ENCODE data around the gene TNFAIP8L2.
A peak's percentile ranks its signal among the peaks of the same experiment; 100 is the strongest.

The TNFAIP8L2 gene

GRCh38 chr1:151156515-151156819 lies at the start of gene TNFAIP8L2:
Gene TNFAIP8L2 (plus strand): TSS chr1:151156649. CDS start chr1:151158698, 2,049 bp downstream.
- peak in 2 of 4 experiments; percentile 67 to 80 for DNase-seq (ENCODE audit: low read depth in 4 of 4, low spot score in 1 of 4)

- DNase-seq (ENCODE audit: low read depth in 4 of 4, low spot score in 1 of 4): no peak
Measured at GRCh38 chr1:151106894-151107293, 49.6 kb upstream of the TNFAIP8L2 start.

GRCh38 chr1:151108331-151108730 lies 48.1 kb upstream of the TNFAIP8L2 start:
- DNase-seq (ENCODE audit: low read depth in 4 of 4, low spot score in 1 of 4): no peak

GRCh38 chr1:151113877-151114276 lies 42.6 kb upstream of the TNFAIP8L2 start:
- no peak for DNase-seq (ENCODE audit: low read depth in 4 of 4, low spot score in 1 of 4)

GRCh38 chr1:151124763-151125403 lies 31.6 kb upstream of the TNFAIP8L2 start:
- DNase-seq (ENCODE audit: low read depth in 4 of 4, low spot score in 1 of 4): no peak

GRCh38 chr1:151128800-151129199 lies 27.6 kb upstream of the TNFAIP8L2 start:
- DNase-seq (ENCODE audit: low read depth in 4 of 4, low spot score in 1 of 4): no peak

GRCh38 chr1:151130987-151131586 lies 25.4 kb upstream of the TNFAIP8L2 start:
- DNase-seq (ENCODE audit: low read depth in 4 of 4, low spot score in 1 of 4): peak; percentile 45 to 78 (median 63)

GRCh38 chr1:151131701-151132334 lies 24.6 kb upstream of the TNFAIP8L2 start:
- DNase-seq (ENCODE audit: low read depth in 4 of 4, low spot score in 1 of 4): no peak

- no peak for DNase-seq (ENCODE audit: low read depth in 4 of 4, low spot score in 1 of 4)
Measured at GRCh38 chr1:151132335-151133017, 24.0 kb upstream of the TNFAIP8L2 start.

GRCh38 chr1:151133018-151133806 lies 23.2 kb upstream of the TNFAIP8L2 start:
- no peak for DNase-seq (ENCODE audit: low read depth in 4 of 4, low spot score in 1 of 4)

GRCh38 chr1:151134396-151134795 lies 22.1 kb upstream of the TNFAIP8L2 start:
- no peak for DNase-seq (ENCODE audit: low read depth in 4 of 4, low spot score in 1 of 4)

- no peak for DNase-seq (ENCODE audit: low read depth in 4 of 4, low spot score in 1 of 4)
Measured at GRCh38 chr1:151134991-151135390, 21.5 kb upstream of the TNFAIP8L2 start.

GRCh38 chr1:151135433-151136385 lies 20.7 kb upstream of the TNFAIP8L2 start:
- DNase-seq (ENCODE audit: low read depth in 4 of 4, low spot score in 1 of 4): no peak

GRCh38 chr1:151137789-151138188 lies 18.7 kb upstream of the TNFAIP8L2 start:
- DNase-seq (ENCODE audit: low read depth in 4 of 4, low spot score in 1 of 4): no peak

GRCh38 chr1:151142411-151143056 lies 13.9 kb upstream of the TNFAIP8L2 start:
- DNase-seq (ENCODE audit: low read depth in 4 of 4, low spot score in 1 of 4): no peak

GRCh38 chr1:151143057-151143435 lies 13.4 kb upstream of the TNFAIP8L2 start:
- DNase-seq (ENCODE audit: low read depth in 4 of 4, low spot score in 1 of 4): no peak

- DNase-seq (ENCODE audit: low read depth in 4 of 4, low spot score in 1 of 4): no peak
Measured at GRCh38 chr1:151143986-151144385, 12.5 kb upstream of the TNFAIP8L2 start.

- DNase-seq (ENCODE audit: low read depth in 4 of 4, low spot score in 1 of 4): no peak
Measured at GRCh38 chr1:151144474-151145303, 11.8 kb upstream of the TNFAIP8L2 start.

Measured in stimulated activated CD4-positive, alpha-beta T cell treated with anti-CD3 and anti-CD28 coated beads, Interleukin-1b, Interleukin-23, amount 100 ng/mL, for 24 hours (primary cell).